Gastroesophageal sphincter (tissue), 4 donors: ENCODE data around the gene FMR1. TPM values are rescaled to one million over a fixed set of nuclear protein-coding genes. Genes with fewer than 3 reads are reported as not detected.

ENCODE experiments used
- ATAC-seq: fragments of 150-250 bp; one replicate; pipeline ENCODE4 v1.9.1; 2016; ENCODE audit warnings: mild to moderate bottlenecking, moderate library complexity
- H3K27ac ChIP-seq, 4 donors: fragments of 200-600 bp; sonication (generic) in 3 of 4; 1 replicate in 3 of 4; 2 replicates in 1 of 4; pipeline ENCODE4 v1.5.1; 2016 to 2019
- H3K27me3 ChIP-seq: fragments of 200-600 bp; sonication (generic); one replicate; pipeline ENCODE4 v1.5.1; 2019
- H3K36me3 ChIP-seq, 2 donors: fragments of 200-600 bp; sonication (generic); one replicate each; pipeline ENCODE4 v1.5.1; 2019; ENCODE audit warnings: control low read depth in 1 of 2
- H3K4me1 ChIP-seq, 3 donors: fragments of 200-600 bp; sonication (generic); 1 replicate in 2 of 3; 2 replicates in 1 of 3; pipeline ENCODE4 v1.5.1; 2016 to 2019; ENCODE audit warnings: control low read depth in 2 of 3
- H3K4me3 ChIP-seq, 2 donors: fragments of 200-600 bp; sonication (generic); one replicate each; pipeline ENCODE4 v1.5.1; 2019; ENCODE audit warnings: mild to moderate bottlenecking in 1 of 2, moderate library complexity in 1 of 2
- H3K9me3 ChIP-seq, 3 donors: fragments of 200-600 bp; sonication (generic); one replicate each; pipeline ENCODE4 v1.5.1; 2017 to 2019; ENCODE audit warnings: control low read depth in 2 of 3
- EP300 ChIP-seq: sonication (generic); formaldehyde crosslinking; IDR thresholded peaks from one replicate; pipeline ENCODE4 v1.6.1; 2017; ENCODE audit warnings: antibody characterized with exemption, mild to moderate bottlenecking
- POLR2A ChIP-seq, 2 donors: fragments of 450-650 bp; IDR thresholded peaks; one replicate each; pipeline ENCODE4 v1.6.1; 2017; ENCODE audit warnings: antibody characterized with exemption in 2 of 2, mild to moderate bottlenecking in 2 of 2, moderate library complexity in 1 of 2
- POLR2AphosphoS5 ChIP-seq: sonication (generic); formaldehyde crosslinking; IDR thresholded peaks from one replicate; pipeline ENCODE4 v1.6.1; 2017; ENCODE audit warnings: antibody characterized with exemption
- WGBS, 2 donors: methylation state at CpG; one replicate each; pipeline ENCODE4 v1.1.5; 2018; ENCODE audit warnings: low coverage in 1 of 2; 5-methylcytosine and 5-hydroxymethylcytosine counted together
- total RNA-seq, 4 donors: library from RNA; depleted of rRNA; stranded (reverse); fragments of >200 nt; gene quantifications; one replicate each; pipeline ENCODE4 v1.1.0, GENCODE V29; 2016
- TF ChIP-seq, protein P1 (sequence below), 4 experiments: fragments of 200-600 bp in 2 of 4; fragments of 450-650 bp in 2 of 4; sonication (generic) in 1 of 4; IDR thresholded peaks; one replicate each; pipeline ENCODE4 v1.5.1; 2017 to 2019; ENCODE audit warnings: antibody characterized with exemption in 4 of 4, mild to moderate bottlenecking in 2 of 4, moderate library complexity in 2 of 4

FMR1 gene
- total RNA-seq, result 10 to 100 TPM; 23.2 to 36.6 (median 31.5) TPM

DNA sequence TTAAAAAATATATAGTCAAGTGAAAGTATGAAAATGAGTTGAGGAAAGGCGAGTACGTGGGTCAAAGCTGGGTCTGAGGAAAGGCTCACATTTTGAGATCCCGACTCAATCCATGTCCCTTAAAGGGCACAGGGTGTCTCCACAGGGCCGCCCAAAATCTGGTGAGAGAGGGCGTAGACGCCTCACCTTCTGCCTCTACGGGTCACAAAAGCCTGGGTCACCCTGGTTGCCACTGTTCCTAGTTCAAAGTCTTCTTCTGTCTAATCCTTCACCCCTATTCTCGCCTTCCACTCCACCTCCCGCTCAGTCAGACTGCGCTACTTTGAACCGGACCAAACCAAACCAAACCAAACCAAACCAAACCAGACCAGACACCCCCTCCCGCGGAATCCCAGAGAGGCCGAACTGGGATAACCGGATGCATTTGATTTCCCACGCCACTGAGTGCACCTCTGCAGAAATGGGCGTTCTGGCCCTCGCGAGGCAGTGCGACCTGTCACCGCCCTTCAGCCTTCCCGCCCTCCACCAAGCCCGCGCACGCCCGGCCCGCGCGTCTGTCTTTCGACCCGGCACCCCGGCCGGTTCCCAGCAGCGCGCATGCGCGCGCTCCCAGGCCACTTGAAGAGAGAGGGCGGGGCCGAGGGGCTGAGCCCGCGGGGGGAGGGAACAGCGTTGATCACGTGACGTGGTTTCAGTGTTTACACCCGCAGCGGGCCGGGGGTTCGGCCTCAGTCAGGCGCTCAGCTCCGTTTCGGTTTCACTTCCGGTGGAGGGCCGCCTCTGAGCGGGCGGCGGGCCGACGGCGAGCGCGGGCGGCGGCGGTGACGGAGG is at the start of gene FMR1:
Gene FMR1 (plus strand): TSS at position 728 of the 831 bp plus-strand sequence. CDS start 261 bp downstream, outside the sequence.
- peak; percentile 95 for ATAC-seq
- Histone ChIP-seq H3K36me3 (no peaks in the 10 kb centered on the region), H3K9me3 (no peaks in the 10 kb centered on the region), H3K27me3 (no peaks in the 10 kb centered on the region), H3K27ac (peak within 1 kb of the TSS; percentile 85 to 92 (median 88)), H3K4me3 (peak within 1 kb of the TSS; percentile 67 to 71), H3K4me1 (peaks cover 0 to 35% (median 0%) of the 10 kb centered on the region in 3 donors)
- peak; percentile 60 for TF ChIP-seq POLR2AphosphoS5
- TF ChIP-seq POLR2A (IDR thresholded peaks at IDR 0.05), result peak in 1 of 2 donors; percentile 40
- TF ChIP-seq, protein P1, sequence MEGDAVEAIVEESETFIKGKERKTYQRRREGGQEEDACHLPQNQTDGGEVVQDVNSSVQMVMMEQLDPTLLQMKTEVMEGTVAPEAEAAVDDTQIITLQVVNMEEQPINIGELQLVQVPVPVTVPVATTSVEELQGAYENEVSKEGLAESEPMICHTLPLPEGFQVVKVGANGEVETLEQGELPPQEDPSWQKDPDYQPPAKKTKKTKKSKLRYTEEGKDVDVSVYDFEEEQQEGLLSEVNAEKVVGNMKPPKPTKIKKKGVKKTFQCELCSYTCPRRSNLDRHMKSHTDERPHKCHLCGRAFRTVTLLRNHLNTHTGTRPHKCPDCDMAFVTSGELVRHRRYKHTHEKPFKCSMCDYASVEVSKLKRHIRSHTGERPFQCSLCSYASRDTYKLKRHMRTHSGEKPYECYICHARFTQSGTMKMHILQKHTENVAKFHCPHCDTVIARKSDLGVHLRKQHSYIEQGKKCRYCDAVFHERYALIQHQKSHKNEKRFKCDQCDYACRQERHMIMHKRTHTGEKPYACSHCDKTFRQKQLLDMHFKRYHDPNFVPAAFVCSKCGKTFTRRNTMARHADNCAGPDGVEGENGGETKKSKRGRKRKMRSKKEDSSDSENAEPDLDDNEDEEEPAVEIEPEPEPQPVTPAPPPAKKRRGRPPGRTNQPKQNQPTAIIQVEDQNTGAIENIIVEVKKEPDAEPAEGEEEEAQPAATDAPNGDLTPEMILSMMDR (IDR thresholded peaks at IDR 0.05), result no peak
- TF ChIP-seq EP300, result no peak
- WGBS, 2 donors, result no CpG with 5 or more reads among the region's 66 CpGs

DNA sequence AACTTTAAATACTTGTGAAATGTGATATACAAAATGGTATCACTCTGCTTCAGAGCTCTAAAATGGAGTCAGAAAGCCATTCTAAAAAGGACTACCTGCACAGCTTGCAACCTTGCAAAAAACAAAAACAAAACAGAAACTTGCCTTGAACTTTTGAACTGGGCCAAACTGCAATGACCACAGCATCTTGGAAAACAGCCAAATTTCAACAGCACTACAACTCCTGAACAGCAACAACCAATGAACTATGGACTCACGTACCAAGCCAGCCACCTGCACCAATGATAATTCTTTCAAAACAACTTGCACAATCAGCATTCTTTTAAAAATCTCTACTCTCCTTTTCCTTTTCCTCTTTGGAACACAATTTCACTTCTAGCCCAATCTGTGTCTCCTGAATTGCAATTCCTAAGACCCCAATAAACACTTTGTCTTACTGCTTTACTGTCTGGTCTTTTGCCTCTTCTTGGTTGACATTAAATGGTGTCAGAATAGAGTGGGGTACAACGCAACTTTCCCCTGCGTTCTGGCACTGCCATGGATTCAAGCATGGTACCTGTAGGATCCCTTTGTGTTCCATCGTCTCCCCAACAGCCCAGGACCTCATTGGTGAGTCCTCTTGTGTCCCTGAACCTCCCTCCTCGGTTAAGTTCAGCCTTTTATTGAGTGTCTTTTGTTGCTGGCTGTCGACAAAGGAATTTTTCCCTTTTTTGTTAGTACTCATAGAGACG is 35.7 kb upstream of the FMR1 start:
- 54 to 73% methylated on average over 4 to 7 of the region's 7 CpGs for WGBS, 2 donors
- ATAC-seq, result no peak
- no peak for TF ChIP-seq EP300
- TF ChIP-seq, protein P1 (IDR thresholded peaks at IDR 0.05), result no peak
- no peak for TF ChIP-seq POLR2A (IDR thresholded peaks at IDR 0.05)
- no peak for TF ChIP-seq POLR2AphosphoS5

DNA sequence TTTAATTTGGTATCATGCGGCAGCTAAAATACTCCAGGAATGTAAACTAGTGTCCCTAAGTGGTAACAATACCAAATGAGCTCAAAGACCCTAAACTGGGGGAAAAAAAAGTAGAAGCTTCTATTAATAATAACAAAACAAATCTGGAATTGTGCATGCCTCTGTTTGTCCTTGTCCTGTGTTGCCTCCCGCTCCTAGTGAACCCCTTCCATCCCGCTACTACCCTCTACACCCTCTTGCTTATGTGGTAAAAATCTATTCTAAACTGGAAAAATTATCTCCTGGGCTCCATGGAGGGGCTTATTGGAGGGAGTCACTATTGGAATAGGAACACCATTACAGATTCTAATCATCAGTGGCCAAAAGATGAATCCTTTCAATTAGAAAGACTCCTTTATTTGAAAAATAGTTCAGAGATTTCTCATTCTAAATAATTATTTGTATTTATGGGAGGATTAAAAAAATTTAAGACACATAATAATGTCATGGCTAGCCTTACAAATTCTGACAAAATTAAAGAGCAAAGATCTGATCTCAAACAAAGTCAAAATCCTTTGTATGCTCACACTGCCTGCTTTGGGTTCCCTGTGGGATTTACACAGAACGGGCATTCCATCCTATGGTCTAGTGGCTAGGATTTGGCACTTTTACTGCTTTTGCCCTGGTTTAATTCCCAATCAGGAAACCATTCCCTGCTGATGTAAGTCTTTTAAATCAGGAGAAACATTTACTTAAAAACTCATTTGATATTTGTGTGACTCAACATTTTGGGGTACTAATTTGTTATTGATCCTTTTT is 34.7 kb upstream of the FMR1 start:
- Histone ChIP-seq H3K9me3 (peaks cover 0 to 7% (median 0%) of the 10 kb centered on the region in 3 donors), H3K27me3 (no peaks in the 10 kb centered on the region), H3K27ac (no peak overlapping the region), H3K4me3 (no peak overlapping the region), H3K4me1 (no peaks in the 10 kb centered on the region), H3K36me3 (no peaks in the 10 kb centered on the region)
- TF ChIP-seq, protein P1 (IDR thresholded peaks at IDR 0.05), result no peak
- no peak for TF ChIP-seq POLR2AphosphoS5
- no peak for TF ChIP-seq POLR2A (IDR thresholded peaks at IDR 0.05)
- TF ChIP-seq EP300, result no peak
- no peak for ATAC-seq
- WGBS, 2 donors, result 58 to 76% methylated on average over 2 to 4 of the region's 4 CpGs

More for the DNA sequence above, 35.7 kb upstream of the FMR1 start:
- Histone ChIP-seq H3K4me3 (no peak overlapping the region), H3K4me1 (no peaks in the 10 kb centered on the region), H3K27me3 (no peaks in the 10 kb centered on the region), H3K36me3 (no peaks in the 10 kb centered on the region), H3K9me3 (peaks cover 0 to 10% (median 0%) of the 10 kb centered on the region in 3 donors), H3K27ac (no peak overlapping the region)

DNA sequence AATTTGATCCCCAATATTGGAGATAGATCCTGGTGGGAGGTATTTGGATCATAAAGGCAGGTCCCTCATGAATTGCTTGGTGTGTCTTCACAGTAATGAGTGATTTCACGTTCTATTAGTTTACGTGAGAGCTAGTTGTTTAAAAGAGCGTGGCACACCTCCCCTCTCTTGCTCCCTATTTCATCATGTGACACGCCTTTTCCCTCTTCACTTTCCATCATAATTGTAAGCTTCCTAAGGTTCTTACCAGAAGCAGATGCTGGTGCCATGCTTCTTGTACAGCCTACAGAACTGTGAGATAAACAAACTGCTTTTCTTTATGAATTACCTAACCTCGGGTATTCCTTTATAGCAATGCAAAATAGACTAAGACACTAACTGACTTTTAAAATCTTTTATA is 34.0 kb upstream of the FMR1 start:
- ATAC-seq, result no peak
- WGBS, 2 donors, result 54% methylated on average over 3 of the region's 5 CpGs; no CpG with 5 or more reads in 1 of the 2 donors
- TF ChIP-seq POLR2AphosphoS5 (no peak), POLR2A (IDR thresholded peaks at IDR 0.05) (no peak), EP300 (no peak)
- TF ChIP-seq, protein P1 (IDR thresholded peaks at IDR 0.05), result no peak
- Histone ChIP-seq H3K36me3 (no peaks in the 10 kb centered on the region), H3K4me1 (no peaks in the 10 kb centered on the region), H3K4me3 (no peak overlapping the region), H3K27ac (no peak overlapping the region), H3K9me3 (peaks cover 0 to under 1% (median 0%) of the 10 kb centered on the region in 3 donors), H3K27me3 (no peaks in the 10 kb centered on the region)
